VCaP (cell line): Measurements from ENCODE around the gene TRMU.

Source experiments
- H3K27ac ChIP-seq: fragments of 450-650 bp; 2 replicates; pipeline ENCODE4 v1.5.1; 2017
- CTCF ChIP-seq: fragments of 450-650 bp; conservative IDR thresholded peaks from 2 replicates; pipeline ENCODE4 v1.5.1; 2017; ENCODE audit warnings: mild to moderate bottlenecking, moderate library complexity

The TRMU gene

GRCh38 chr22:46389081-46389480, 53.6 kb downstream of the TRMU start:
- no peak overlapping the region for H3K27ac ChIP-seq

GRCh38 chr22:46390105-46390651, 54.7 kb downstream of the TRMU start:
- peak overlapping the region; percentile 73 for H3K27ac ChIP-seq
- no peak for TF ChIP-seq CTCF

More at GRCh38 chr22:46389081-46389480, 53.6 kb downstream of the TRMU start:
- no peak for TF ChIP-seq CTCF

- TF ChIP-seq CTCF = peak; percentile 64
- peak overlapping the region; percentile 73 for H3K27ac ChIP-seq
These were observed 55.3 kb downstream of the TRMU start for GRCh38 chr22:46390652-46391301.

- TF ChIP-seq CTCF = no peak
- H3K27ac ChIP-seq = peak overlapping the region; percentile 73
These were observed 56.1 kb downstream of the TRMU start for GRCh38 chr22:46391486-46392136.

- no peak overlapping the region for H3K27ac ChIP-seq
These were observed 56.8 kb downstream of the TRMU start for GRCh38 chr22:46392137-46392844.

GRCh38 chr22:46393873-46394272, 58.4 kb downstream of the TRMU start:
- H3K27ac ChIP-seq = no peak overlapping the region
- no peak for TF ChIP-seq CTCF

More at GRCh38 chr22:46392137-46392844, 56.8 kb downstream of the TRMU start:
- TF ChIP-seq CTCF = no peak

GRCh38 chr22:46394622-46395021, 59.1 kb downstream of the TRMU start:
- no peak for TF ChIP-seq CTCF
- no peak overlapping the region for H3K27ac ChIP-seq
